Mesendoderm (in vitro differentiated cells): Measurements from ENCODE around the gene TSC2.
A peak's percentile ranks its signal among the peaks of the same experiment; 100 is the strongest.

ENCODE experiments used
- DNase-seq: peaks from one replicate; pipeline ENCODE4 v3.0.0; 2013
- H2AK5ac ChIP-seq: 2 replicates; pipeline ENCODE4 v1.6.1; 2013; ENCODE audit warnings: low read length, inconsistent platforms
- H2BK120ac ChIP-seq: 2 replicates; pipeline ENCODE4 v1.6.1; 2013; ENCODE audit warnings: low read depth, mild to moderate bottlenecking, low read length, moderate library complexity, mixed read lengths
- H2BK15ac ChIP-seq: replicated peaks from 2 replicates; pipeline ENCODE4 v1.6.1; 2013; ENCODE audit warnings: low read depth, mild to moderate bottlenecking, moderate library complexity
- H2BK5ac ChIP-seq: 2 replicates; pipeline ENCODE4 v1.6.1; 2013; ENCODE audit warnings: low read length, inconsistent platforms
- H3K18ac ChIP-seq: 2 replicates; pipeline ENCODE4 v1.6.1; 2013; ENCODE audit warnings: mild to moderate bottlenecking, low read length, mixed read lengths
- H3K23ac ChIP-seq: one replicate; pipeline ENCODE4 v1.6.1; 2013; ENCODE audit warnings: low read length
- H3K27ac ChIP-seq: 2 replicates; pipeline ENCODE4 v1.5.1; 2013; ENCODE audit warnings: low read depth, mild to moderate bottlenecking, inconsistent platforms, low read length, moderate library complexity
- H3K27me3 ChIP-seq: 2 replicates; pipeline ENCODE4 v1.6.1; 2013; ENCODE audit warnings: low read length, control low read depth, mild to moderate bottlenecking, inconsistent platforms; ENCODE audit not compliant: insufficient read depth, poor library complexity
- H3K36me3 ChIP-seq: 2 replicates; pipeline ENCODE4 v1.6.1; 2013; ENCODE audit warnings: low read length, inconsistent platforms; ENCODE audit not compliant: control insufficient read depth, insufficient read depth
- H3K4ac ChIP-seq: one replicate; pipeline ENCODE4 v1.6.1; 2013; ENCODE audit warnings: low read depth, mild to moderate bottlenecking, low read length, moderate library complexity
- H3K4me1 ChIP-seq: 2 replicates; pipeline ENCODE4 v1.6.1; 2013; ENCODE audit warnings: low read depth, low read length, inconsistent platforms; ENCODE audit not compliant: control insufficient read depth
- H3K4me2 ChIP-seq: 2 replicates; pipeline ENCODE4 v1.6.1; 2013; ENCODE audit warnings: low read length
- H3K4me3 ChIP-seq: 2 replicates; pipeline ENCODE4 v1.5.1; 2013; ENCODE audit warnings: mild to moderate bottlenecking, low read length
- H3K56ac ChIP-seq: one replicate; pipeline ENCODE4 v1.6.1; 2013; ENCODE audit warnings: low read length
- H3K79me1 ChIP-seq: 2 replicates; pipeline ENCODE4 v1.6.1; 2013; ENCODE audit warnings: low read length, inconsistent platforms
- H3K79me2 ChIP-seq: 2 replicates; pipeline ENCODE4 v1.6.1; 2013; ENCODE audit warnings: mild to moderate bottlenecking, low read length; ENCODE audit not compliant: control insufficient read depth, insufficient read depth
- H3K9ac ChIP-seq: 2 replicates; pipeline ENCODE4 v1.6.1; 2013; ENCODE audit warnings: low read length, inconsistent platforms
- H4K5ac ChIP-seq: one replicate; pipeline ENCODE4 v1.6.1; 2013; ENCODE audit warnings: low read length
- H4K8ac ChIP-seq: one replicate; pipeline ENCODE4 v1.6.1; 2013; ENCODE audit warnings: low read depth, mild to moderate bottlenecking, control low read depth, low read length, moderate library complexity
- WGBS: extraction: QIAGEN DNeasy Blood & Tissue Kit; methylation state at CpG from one replicate; pipeline ENCODE4 v1.1.7; 2013; ENCODE audit warnings: low lambda C conversion rate, missing lambda C conversion rate; ENCODE audit not compliant: insufficient coverage; ENCODE audit errors: extremely low coverage; 5-methylcytosine and 5-hydroxymethylcytosine counted together

Gene TSC2

DNA sequence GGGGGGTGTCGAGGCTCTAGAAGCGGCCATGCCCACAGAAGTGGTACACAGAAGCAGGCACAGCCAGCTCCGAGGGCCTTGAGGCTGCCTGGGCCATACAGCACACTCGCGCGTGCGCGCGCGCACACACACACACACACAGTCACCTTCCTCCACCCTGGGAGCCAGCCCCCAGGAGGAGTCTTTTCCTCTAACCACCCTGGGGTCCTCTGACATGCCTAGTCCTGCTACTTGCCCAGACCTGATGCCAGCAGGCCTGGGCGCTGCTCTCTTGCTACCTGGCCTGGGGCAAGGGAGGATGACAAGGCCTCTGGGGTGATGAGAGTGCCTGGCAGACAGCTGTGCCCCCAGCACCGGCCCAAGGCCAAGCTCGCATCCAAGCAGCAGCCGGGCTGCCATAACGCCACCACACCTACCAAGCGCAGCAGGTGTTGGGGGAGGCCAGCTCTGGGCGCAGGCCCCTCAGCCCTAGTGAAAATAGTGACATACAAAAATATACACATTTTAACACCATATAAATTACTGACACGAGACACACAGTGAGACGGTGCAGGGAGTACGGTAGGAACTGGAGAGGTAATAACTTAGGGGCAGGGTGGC, 41.1 kb downstream of the TSC2 start:
- Histone ChIP-seq H3K36me3 (peaks cover 2% of the 10 kb centered on the region), H3K79me1 (no peaks in the 10 kb centered on the region), H3K27ac (no peak overlapping the region), H3K4me2 (no peak overlapping the region), H2BK15ac (no peak overlapping the region), H4K8ac (no peak overlapping the region), H3K4me1 (peaks cover 1% of the 10 kb centered on the region), H3K4me3 (no peak overlapping the region), H3K9ac (no peak overlapping the region), H4K5ac (no peak overlapping the region), H3K18ac (no peak overlapping the region), H3K23ac (no peak overlapping the region), H2BK120ac (no peak overlapping the region), H2AK5ac (no peak overlapping the region), H3K27me3 (no peaks in the 10 kb centered on the region), H3K4ac (no peak overlapping the region), H3K79me2 (no peaks in the 10 kb centered on the region), H2BK5ac (no peak overlapping the region), H3K56ac (no peak overlapping the region)
- WGBS, result no CpG with 5 or more reads among the region's 20 CpGs
- DNase-seq, result no peak

DNA sequence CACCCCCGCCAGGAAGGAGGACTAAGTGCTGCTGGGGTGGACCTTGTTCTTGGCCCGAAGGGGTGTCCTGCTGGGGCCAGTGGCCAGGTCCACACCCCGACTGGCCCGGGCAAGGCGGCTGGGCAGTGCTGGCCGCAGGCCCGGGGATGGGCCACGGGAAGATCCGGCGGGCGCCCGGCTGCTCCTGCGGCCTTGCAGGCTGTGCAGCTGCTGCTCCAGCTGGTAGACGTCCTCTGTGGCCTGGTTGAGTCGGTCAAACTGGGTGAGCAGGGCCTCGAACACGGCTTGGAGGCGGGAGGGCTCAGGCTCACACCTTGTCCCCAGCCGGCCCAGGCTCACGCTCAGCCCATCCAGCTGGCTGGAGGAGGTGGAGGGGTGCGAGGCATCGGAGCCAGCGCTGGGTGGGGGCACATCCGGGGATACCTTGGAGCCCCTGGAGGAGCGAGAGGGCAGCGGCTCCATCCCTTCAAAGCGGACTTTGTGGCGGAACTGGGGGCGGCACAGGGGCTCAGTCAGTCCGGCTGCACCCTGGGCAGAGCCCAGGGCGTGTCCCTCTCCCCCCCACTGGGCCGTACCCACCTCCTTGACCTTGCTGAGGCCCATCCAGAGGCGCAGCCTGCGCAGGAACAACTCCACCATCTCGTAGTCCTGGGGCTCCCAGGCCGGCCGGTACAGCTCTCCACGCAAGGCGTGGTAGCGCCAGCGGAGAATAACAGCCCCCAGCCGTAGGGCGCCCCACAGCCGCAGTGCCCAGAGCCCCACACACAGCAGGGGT, 42.1 kb downstream of the TSC2 start:
- peaks cover 2% of the 10 kb centered on the region for H3K36me3 ChIP-seq
- no CpG with 5 or more reads among the region's 44 CpGs for WGBS
- H2BK120ac ChIP-seq, result no peak overlapping the region
- H3K79me1 ChIP-seq, result no peaks in the 10 kb centered on the region
- peaks cover 1% of the 10 kb centered on the region for H3K4me1 ChIP-seq
- H3K56ac ChIP-seq, result no peak overlapping the region
- H3K4ac ChIP-seq, result no peak overlapping the region
- H3K23ac ChIP-seq, result no peak overlapping the region
- H3K79me2 ChIP-seq, result no peaks in the 10 kb centered on the region
- H4K5ac ChIP-seq, result no peak overlapping the region
- no peak overlapping the region for H3K4me3 ChIP-seq
- H3K27ac ChIP-seq, result no peak overlapping the region
- DNase-seq, result no peak
- no peak overlapping the region for H3K4me2 ChIP-seq
- no peak overlapping the region for H2BK15ac ChIP-seq
- H3K9ac ChIP-seq, result no peak overlapping the region
- H2AK5ac ChIP-seq, result no peak overlapping the region
- no peak overlapping the region for H4K8ac ChIP-seq
- no peaks in the 10 kb centered on the region for H3K27me3 ChIP-seq
- H3K18ac ChIP-seq, result no peak overlapping the region
- no peak overlapping the region for H2BK5ac ChIP-seq

DNA sequence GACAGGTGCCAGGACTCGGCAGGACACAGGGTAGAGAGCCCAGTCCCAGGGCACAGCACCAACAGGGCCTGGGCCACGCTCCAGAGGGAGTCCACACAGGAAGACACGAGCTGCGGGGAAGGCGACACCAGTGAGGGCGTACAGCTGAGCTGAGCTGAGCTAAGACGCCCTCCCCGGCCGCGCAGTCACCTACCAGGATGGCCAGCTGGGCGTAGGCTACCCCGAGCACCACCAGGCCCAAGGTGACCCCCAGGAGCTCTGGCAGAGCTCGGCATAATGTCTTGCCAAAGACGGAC, 42.6 kb downstream of the TSC2 start:
- H3K4ac ChIP-seq, result no peak overlapping the region
- H4K8ac ChIP-seq, result no peak overlapping the region
- no peak overlapping the region for H2AK5ac ChIP-seq
- DNase-seq, result no peak
- no peak overlapping the region for H2BK120ac ChIP-seq
- H3K56ac ChIP-seq, result peak overlapping the region; percentile 70
- no peak overlapping the region for H2BK5ac ChIP-seq
- H3K4me2 ChIP-seq, result no peak overlapping the region
- H3K27ac ChIP-seq, result no peak overlapping the region
- no peak overlapping the region for H3K18ac ChIP-seq
- no peak overlapping the region for H2BK15ac ChIP-seq
- peaks cover 1% of the 10 kb centered on the region for H3K4me1 ChIP-seq
- no peaks in the 10 kb centered on the region for H3K79me1 ChIP-seq
- peak overlapping the region; percentile 73 for H3K9ac ChIP-seq
- H3K36me3 ChIP-seq, result peaks cover 2% of the 10 kb centered on the region
- WGBS, result no CpG with 5 or more reads among the region's 14 CpGs
- no peak overlapping the region for H3K4me3 ChIP-seq
- H3K23ac ChIP-seq, result no peak overlapping the region
- H4K5ac ChIP-seq, result no peak overlapping the region
- no peaks in the 10 kb centered on the region for H3K27me3 ChIP-seq
- no peaks in the 10 kb centered on the region for H3K79me2 ChIP-seq

GRCh38 chr16:2090777-2091546, 43.2 kb downstream of the TSC2 start:
- H3K9ac ChIP-seq, result peak overlapping the region; percentile 74
- no peak overlapping the region for H2AK5ac ChIP-seq
- H3K23ac ChIP-seq, result no peak overlapping the region
- H3K79me2 ChIP-seq, result no peaks in the 10 kb centered on the region
- H3K4me2 ChIP-seq, result peak overlapping the region; percentile 98
- peak; percentile 88 for DNase-seq
- peak overlapping the region; percentile 7 for H3K4me3 ChIP-seq
- no peaks in the 10 kb centered on the region for H3K79me1 ChIP-seq
- no peak overlapping the region for H3K4ac ChIP-seq
- WGBS, result no CpG with 5 or more reads among the region's 101 CpGs
- no peak overlapping the region for H2BK5ac ChIP-seq
- peaks cover 1% of the 10 kb centered on the region for H3K4me1 ChIP-seq
- H3K36me3 ChIP-seq, result peaks cover 2% of the 10 kb centered on the region
- H3K27ac ChIP-seq, result peak overlapping the region; percentile 8
- peak overlapping the region; percentile 85 for H3K56ac ChIP-seq
- H2BK15ac ChIP-seq, result no peak overlapping the region
- H3K27me3 ChIP-seq, result no peaks in the 10 kb centered on the region
- H2BK120ac ChIP-seq, result no peak overlapping the region
- no peak overlapping the region for H3K18ac ChIP-seq
- H4K8ac ChIP-seq, result no peak overlapping the region
- H4K5ac ChIP-seq, result no peak overlapping the region

DNA sequence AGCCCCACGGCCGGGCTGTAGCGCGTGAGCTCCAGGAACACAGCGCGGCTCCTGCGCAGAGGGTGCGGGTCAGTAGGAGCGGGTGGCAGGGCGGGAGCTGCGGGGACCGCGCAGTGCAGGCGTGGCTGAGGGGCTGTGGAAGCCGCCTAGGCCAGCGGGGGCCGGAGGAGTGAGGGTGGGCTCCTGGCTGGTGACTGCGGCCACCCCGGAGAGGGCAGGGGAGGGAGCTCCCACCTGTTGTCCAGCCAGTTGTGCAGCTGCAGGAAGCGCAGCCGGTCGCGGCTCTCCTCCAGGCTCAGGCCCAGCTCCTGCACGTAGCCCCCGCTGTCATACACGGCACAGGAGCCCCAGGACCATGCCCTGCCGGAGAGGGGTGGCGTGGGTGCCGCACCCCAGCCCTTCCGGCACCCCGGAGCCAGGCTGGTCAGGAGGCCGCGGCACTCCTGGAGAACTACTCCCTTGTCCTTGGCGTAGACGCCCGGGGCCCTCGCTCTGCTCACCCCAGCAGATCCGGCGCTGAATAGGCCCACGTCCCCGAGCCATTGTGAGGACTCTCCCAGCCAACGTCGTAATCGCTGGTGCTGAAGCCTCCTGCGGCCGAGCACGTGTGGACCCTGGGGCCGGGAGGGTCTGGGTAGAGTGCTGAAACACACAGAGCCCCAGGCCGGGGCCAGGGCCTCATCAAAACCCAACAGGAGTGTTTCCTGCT, 43.9 kb downstream of the TSC2 start:
- Histone ChIP-seq H4K8ac (no peak overlapping the region), H2BK120ac (no peak overlapping the region), H3K27ac (peak overlapping the region; percentile 8), H3K4me3 (peak overlapping the region; percentile 7), H3K9ac (peak overlapping the region; percentile 74), H3K56ac (peak overlapping the region; percentile 85), H3K23ac (no peak overlapping the region), H3K18ac (no peak overlapping the region), H4K5ac (no peak overlapping the region), H3K4ac (no peak overlapping the region), H2BK5ac (no peak overlapping the region), H3K4me2 (peak overlapping the region; percentile 38), H3K79me1 (no peaks in the 10 kb centered on the region), H2BK15ac (no peak overlapping the region), H3K4me1 (peaks cover 1% of the 10 kb centered on the region), H3K79me2 (no peaks in the 10 kb centered on the region), H3K27me3 (no peaks in the 10 kb centered on the region), H3K36me3 (peaks cover 2% of the 10 kb centered on the region), H2AK5ac (no peak overlapping the region)
- peak; percentile 33 for DNase-seq
- WGBS, result no CpG with 5 or more reads among the region's 49 CpGs
